Fibroblast of the aortic adventitia (primary cell): ENCODE data around the gene SMCP. TPM values are rescaled to one million over a fixed set of nuclear protein-coding genes. Genes with fewer than 3 reads are reported as not detected.
A peak's percentile ranks its signal among the peaks of the same experiment; 100 is the strongest.

ENCODE experiments used
- DNase-seq: peaks from one replicate; pipeline ENCODE4 v3.0.0-alpha.2; 2010; ENCODE audit warnings: low read depth
- H3K4me3 ChIP-seq: 2 replicates; pipeline ENCODE4 v1.5.1; 2011; ENCODE audit warnings: low read depth, mild to moderate bottlenecking, control low read depth, low read length, moderate library complexity
- CTCF ChIP-seq: IDR thresholded peaks from 2 replicates; pipeline ENCODE4 v1.5.1; 2011; ENCODE audit warnings: mild to moderate bottlenecking, low read length, control low read depth, inconsistent platforms; ENCODE audit not compliant: insufficient read depth
- total RNA-seq: library from RNA; depleted of rRNA; stranded (reverse); fragments of >200 nt; gene quantifications from 2 replicates; pipeline ENCODE4 v1.2.3, GENCODE V29; 2012; ENCODE audit warnings: low replicate concordance

The SMCP gene
- total RNA-seq, 1 donor: not detected

DNA sequence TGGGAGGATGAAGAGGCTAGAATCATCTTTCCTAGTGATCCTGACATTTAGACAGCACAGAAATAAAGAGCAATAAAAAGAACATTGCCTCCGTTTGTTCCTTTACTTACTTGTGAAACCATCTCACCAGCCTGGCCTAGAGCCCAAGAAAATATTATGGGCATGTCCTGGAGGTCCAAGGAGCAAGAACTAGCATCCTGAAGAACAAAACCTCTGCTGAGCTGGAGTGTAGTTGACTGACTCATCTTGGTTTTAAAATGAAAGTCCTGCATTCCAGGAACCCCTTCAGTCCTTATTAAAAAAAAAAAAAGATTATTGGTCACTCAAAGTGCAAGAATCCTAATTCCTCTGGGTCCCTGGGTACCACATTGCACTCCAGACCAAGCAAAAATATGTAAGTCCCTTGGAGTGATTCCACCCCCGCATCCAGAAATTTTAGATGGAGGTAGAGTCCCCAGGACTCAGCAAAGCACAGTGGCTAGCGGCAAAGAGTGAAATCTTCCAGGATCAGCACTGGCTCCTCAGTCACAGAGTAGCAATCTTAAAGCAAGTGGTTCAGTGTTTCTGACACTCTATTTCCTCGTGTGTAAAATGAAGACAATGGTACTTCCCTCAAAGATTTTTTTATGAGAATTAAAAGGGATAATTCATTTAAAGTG, 7.0 kb downstream of the SMCP start:
- TF ChIP-seq CTCF: no peak
- no peak overlapping the region for H3K4me3 ChIP-seq
- DNase-seq: peak; percentile 37

GRCh38 chr1:152886085-152886484, 8.0 kb downstream of the SMCP start:
- peak; percentile 24 for DNase-seq
- TF ChIP-seq CTCF: no peak

GRCh38 chr1:152886758-152887409, 8.8 kb downstream of the SMCP start:
- no peak for DNase-seq
- no peak for TF ChIP-seq CTCF

More at GRCh38 chr1:152886085-152886484, 8.0 kb downstream of the SMCP start:
- H3K4me3 ChIP-seq: no peak overlapping the region

DNA sequence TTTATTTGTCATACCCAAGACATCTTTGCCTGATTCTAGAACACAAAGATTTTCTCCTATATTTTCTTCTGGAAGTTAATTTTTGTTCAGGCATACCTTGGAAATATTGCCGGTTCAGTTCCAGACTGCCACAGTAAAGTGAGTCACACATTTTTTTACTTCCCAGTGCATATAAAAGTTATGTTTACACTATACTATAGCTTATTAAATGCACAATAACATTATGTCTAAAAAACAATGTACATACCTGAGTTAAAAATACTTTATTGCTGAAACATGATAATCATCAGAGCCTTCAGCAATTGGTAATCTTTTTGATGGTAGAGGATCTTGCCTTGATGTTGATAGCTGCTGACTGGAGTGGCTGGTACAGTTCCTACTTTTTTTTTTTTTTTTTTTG, 10.0 kb downstream of the SMCP start:
- H3K4me3 ChIP-seq: no peak overlapping the region
- TF ChIP-seq CTCF: no peak
- DNase-seq: no peak

More at GRCh38 chr1:152886758-152887409, 8.8 kb downstream of the SMCP start:
- no peak overlapping the region for H3K4me3 ChIP-seq

DNA sequence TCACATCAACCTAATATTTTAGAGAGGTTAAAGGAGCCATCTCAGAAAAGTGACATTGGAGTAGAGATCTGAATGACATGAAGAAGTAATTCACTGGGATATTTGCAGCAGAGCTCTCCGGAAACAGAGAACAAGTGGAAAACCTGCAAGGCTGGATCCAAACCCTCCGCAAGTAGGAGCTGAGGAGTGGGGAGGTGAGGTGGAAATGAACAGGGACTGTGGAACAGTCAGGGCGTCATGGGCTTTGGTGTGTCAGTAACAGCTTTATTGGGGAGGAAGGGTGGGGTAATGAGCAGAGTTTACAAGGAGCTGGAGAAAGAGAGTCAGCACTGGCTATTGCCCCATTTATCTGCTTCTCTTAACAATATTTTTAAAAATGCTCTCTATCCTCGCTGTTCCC, 20.9 kb downstream of the SMCP start:
- DNase-seq: no peak
- H3K4me3 ChIP-seq: no peak overlapping the region
- TF ChIP-seq CTCF: no peak

- no peak for DNase-seq
- no peak overlapping the region for H3K4me3 ChIP-seq
- no peak for TF ChIP-seq CTCF
These were observed 21.8 kb downstream of the SMCP start for GRCh38 chr1:152899883-152900282.
